Panc1 (cell line): Measurements from ENCODE around the gene FMR1.

Experiments
- CTCF ChIP-seq: fragments of 450-650 bp; IDR thresholded peaks from 2 replicates; pipeline ENCODE4 v1.5.1; 2017; ENCODE audit warnings: mild to moderate bottlenecking
- POLR2AphosphoS5 ChIP-seq: IDR thresholded peaks from 2 replicates; pipeline ENCODE4 v1.6.1; 2012; ENCODE audit warnings: mild to moderate bottlenecking, low read depth, low read length, moderate library complexity
- REST ChIP-seq, 2 experiments: IDR thresholded peaks; 2 replicates each; pipeline ENCODE4 v1.6.1; 2011 to 2012; ENCODE audit warnings: low read depth in 2 of 2, control low read depth in 1 of 2, low read length in 1 of 2, mild to moderate bottlenecking in 1 of 2, moderate library complexity in 1 of 2; ENCODE audit not compliant: insufficient read depth in 1 of 2
- TCF7L2 ChIP-seq: IDR thresholded peaks from 2 replicates; pipeline ENCODE4 v1.6.1; 2011; ENCODE audit warnings: mild to moderate bottlenecking, low read depth, low read length, inconsistent platforms

- TF ChIP-seq POLR2AphosphoS5 (no peak), CTCF (no peak), REST (IDR thresholded peaks at IDR 0.05; ENCODE audit: insufficient read depth in 1 of 2, low read depth in 2 of 2, low read length in 1 of 2) (no peak), TCF7L2 (no peak)
Measured at GRCh38 chrX:147875866-147876596, 35.7 kb upstream of the FMR1 start.
